ENCODE results near the gene DOC2A.

DNA sequence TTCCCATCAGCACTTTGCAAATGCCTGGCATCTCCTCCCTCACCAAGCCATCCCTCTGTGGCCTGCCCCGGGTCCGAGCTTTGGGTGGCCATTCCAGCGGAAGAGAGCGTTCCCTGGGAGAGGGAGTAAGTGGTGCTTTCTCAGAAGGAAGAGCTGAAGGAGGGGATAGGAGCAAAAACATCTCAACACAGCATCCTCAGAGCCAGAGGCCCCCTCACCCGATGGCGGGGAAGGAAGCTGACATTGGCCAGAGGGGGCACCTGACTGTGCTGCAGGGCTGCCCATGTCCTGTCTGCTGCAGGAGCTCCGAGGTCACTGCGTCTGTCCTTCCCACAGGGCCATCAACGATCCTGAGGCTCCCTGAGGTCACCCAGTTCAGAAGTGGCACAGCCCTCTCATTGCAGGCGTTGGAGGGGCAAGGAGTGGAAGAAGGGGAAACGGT, 20.7 kb upstream of the DOC2A start:
- TF ChIP-seq, protein P1, sequence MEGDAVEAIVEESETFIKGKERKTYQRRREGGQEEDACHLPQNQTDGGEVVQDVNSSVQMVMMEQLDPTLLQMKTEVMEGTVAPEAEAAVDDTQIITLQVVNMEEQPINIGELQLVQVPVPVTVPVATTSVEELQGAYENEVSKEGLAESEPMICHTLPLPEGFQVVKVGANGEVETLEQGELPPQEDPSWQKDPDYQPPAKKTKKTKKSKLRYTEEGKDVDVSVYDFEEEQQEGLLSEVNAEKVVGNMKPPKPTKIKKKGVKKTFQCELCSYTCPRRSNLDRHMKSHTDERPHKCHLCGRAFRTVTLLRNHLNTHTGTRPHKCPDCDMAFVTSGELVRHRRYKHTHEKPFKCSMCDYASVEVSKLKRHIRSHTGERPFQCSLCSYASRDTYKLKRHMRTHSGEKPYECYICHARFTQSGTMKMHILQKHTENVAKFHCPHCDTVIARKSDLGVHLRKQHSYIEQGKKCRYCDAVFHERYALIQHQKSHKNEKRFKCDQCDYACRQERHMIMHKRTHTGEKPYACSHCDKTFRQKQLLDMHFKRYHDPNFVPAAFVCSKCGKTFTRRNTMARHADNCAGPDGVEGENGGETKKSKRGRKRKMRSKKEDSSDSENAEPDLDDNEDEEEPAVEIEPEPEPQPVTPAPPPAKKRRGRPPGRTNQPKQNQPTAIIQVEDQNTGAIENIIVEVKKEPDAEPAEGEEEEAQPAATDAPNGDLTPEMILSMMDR (IDR thresholded peaks at IDR 0.05), result no peak
- TF ChIP-seq POLR2AphosphoS5 (IDR thresholded peaks at IDR 0.05), result no peak
